ENCODE measurements around the gene RBM20. TPM values are rescaled to one million over a fixed set of nuclear protein-coding genes. Genes with fewer than 3 reads are reported as not detected.

RBM20 gene
- polyA plus RNA-seq, 2 of the 4 experiments (the other 2 are of a cell fraction) = 1.5 to 1.8 TPM

DNA sequence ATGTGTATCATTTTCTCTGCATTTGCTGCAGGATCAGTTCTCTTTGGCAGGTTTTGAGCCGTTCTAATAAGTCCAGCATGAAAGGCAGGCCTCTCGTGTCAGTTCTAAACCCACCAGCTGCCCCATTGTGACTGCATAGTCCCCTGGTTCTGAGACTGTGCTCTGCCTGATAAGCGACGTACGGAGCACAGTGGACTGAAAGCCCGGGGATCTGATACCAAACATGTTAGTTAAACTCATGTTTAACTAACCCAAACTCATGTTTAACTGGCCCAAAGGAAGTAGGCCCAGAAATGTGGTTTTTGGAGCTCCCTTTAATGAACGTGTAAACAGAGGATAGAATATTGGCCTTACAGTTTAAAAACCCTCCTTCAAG, 129.5 kb downstream of the RBM20 start:
- ATAC-seq (no peak), DNase-seq (ENCODE audit: low read depth in 1 of 2, low spot score in 1 of 2) (no peak), FAIRE-seq (no peak)
- TF ChIP-seq, protein P1, sequence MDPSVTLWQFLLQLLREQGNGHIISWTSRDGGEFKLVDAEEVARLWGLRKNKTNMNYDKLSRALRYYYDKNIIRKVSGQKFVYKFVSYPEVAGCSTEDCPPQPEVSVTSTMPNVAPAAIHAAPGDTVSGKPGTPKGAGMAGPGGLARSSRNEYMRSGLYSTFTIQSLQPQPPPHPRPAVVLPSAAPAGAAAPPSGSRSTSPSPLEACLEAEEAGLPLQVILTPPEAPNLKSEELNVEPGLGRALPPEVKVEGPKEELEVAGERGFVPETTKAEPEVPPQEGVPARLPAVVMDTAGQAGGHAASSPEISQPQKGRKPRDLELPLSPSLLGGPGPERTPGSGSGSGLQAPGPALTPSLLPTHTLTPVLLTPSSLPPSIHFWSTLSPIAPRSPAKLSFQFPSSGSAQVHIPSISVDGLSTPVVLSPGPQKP (IDR thresholded peaks at IDR 0.05; ENCODE audit: low read depth, low read length) = no peak
- TF ChIP-seq FOXS1 (CRISPR knock-in tag; IDR thresholded peaks at IDR 0.05) = no peak
- TF ChIP-seq EHF (CRISPR knock-in tag; IDR thresholded peaks at IDR 0.05) = no peak
- no peak for TF ChIP-seq NPAS2 (CRISPR knock-in tag; IDR thresholded peaks at IDR 0.05; ENCODE audit: borderline replicate concordance)
- TF ChIP-seq MAFK (IDR thresholded peaks at IDR 0.05; ENCODE audit: partially characterized antibody) = no peak
- no peak for TF ChIP-seq KDM1A (IDR thresholded peaks at IDR 0.05; ENCODE audit: low read depth)
- no peak for TF ChIP-seq ZSCAN20 (CRISPR knock-in tag; IDR thresholded peaks at IDR 0.05)
- no peak for TF ChIP-seq CHD4 (IDR thresholded peaks at IDR 0.05; ENCODE audit: borderline replicate concordance)
- TF ChIP-seq, protein P2, sequence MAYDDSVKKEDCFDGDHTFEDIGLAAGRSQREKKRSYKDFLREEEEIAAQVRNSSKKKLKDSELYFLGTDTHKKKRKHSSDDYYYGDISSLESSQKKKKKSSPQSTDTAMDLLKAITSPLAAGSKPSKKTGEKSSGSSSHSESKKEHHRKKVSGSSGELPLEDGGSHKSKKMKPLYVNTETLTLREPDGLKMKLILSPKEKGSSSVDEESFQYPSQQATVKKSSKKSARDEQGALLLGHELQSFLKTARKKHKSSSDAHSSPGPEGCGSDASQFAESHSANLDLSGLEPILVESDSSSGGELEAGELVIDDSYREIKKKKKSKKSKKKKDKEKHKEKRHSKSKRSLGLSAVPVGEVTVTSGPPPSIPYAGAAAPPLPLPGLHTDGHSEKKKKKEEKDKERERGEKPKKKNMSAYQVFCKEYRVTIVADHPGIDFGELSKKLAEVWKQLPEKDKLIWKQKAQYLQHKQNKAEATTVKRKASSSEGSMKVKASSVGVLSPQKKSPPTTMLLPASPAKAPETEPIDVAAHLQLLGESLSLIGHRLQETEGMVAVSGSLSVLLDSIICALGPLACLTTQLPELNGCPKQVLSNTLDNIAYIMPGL (CRISPR knock-in tag; IDR thresholded peaks at IDR 0.05; ENCODE audit: borderline replicate concordance) = no peak
- TF ChIP-seq, protein P3, sequence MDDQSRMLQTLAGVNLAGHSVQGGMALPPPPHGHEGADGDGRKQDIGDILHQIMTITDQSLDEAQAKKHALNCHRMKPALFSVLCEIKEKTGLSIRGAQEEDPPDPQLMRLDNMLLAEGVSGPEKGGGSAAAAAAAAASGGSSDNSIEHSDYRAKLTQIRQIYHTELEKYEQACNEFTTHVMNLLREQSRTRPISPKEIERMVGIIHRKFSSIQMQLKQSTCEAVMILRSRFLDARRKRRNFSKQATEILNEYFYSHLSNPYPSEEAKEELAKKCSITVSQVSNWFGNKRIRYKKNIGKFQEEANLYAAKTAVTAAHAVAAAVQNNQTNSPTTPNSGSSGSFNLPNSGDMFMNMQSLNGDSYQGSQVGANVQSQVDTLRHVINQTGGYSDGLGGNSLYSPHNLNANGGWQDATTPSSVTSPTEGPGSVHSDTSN (IDR thresholded peaks at IDR 0.05) = no peak
- TF ChIP-seq RAD21 (conservative IDR thresholded peaks at IDR 0.05 in 1 of 2, IDR thresholded peaks at IDR 0.05 in 1 of 2) = no peak
- TF ChIP-seq RCOR1 (IDR thresholded peaks at IDR 0.05; ENCODE audit: low read depth, low read length) = no peak
- TF ChIP-seq RNF2 (IDR thresholded peaks at IDR 0.05; ENCODE audit: borderline replicate concordance, low read depth) = no peak
- TF ChIP-seq NFE2L2 (conservative IDR thresholded peaks at IDR 0.05; ENCODE audit: low read length) = no peak
- TF ChIP-seq CEBPB (IDR thresholded peaks at IDR 0.05) = no peak
- no peak for TF ChIP-seq CBX8 (IDR thresholded peaks at IDR 0.05)
- TF ChIP-seq EHMT2 (IDR thresholded peaks at IDR 0.05; ENCODE audit: low read depth) = no peak
- TF ChIP-seq HDAC2 (IDR thresholded peaks at IDR 0.05) = no peak
- TF ChIP-seq JUN (IDR thresholded peaks at IDR 0.05) = no peak
- Histone ChIP-seq H3K27ac (peak overlapping the region in 1 of 2 experiments; percentile 3; a peak in 1 of 6 replicates), H3K9me3 (no peaks in the 10 kb centered on the region), H3K4me3 (no peak overlapping the region), H3K4me1 (peaks cover 23% of the 10 kb centered on the region), H3K4me2 (peak overlapping the region; percentile 52; the same call in 2 of the 3 replicates)
- ChIA-PET CTCF (interaction anchor here (1.1 to 1.3 kb wide), 3 partner anchors 9 to 302 kb away, joined by 3 to 5 read pairs (median 3); no protein-coding TSS in a partner anchor), POLR2A (no interaction called here)
- 79% methylated on average over 7 of the region's 7 CpGs for WGBS (ENCODE audit: missing lambda C conversion rate)

DNA sequence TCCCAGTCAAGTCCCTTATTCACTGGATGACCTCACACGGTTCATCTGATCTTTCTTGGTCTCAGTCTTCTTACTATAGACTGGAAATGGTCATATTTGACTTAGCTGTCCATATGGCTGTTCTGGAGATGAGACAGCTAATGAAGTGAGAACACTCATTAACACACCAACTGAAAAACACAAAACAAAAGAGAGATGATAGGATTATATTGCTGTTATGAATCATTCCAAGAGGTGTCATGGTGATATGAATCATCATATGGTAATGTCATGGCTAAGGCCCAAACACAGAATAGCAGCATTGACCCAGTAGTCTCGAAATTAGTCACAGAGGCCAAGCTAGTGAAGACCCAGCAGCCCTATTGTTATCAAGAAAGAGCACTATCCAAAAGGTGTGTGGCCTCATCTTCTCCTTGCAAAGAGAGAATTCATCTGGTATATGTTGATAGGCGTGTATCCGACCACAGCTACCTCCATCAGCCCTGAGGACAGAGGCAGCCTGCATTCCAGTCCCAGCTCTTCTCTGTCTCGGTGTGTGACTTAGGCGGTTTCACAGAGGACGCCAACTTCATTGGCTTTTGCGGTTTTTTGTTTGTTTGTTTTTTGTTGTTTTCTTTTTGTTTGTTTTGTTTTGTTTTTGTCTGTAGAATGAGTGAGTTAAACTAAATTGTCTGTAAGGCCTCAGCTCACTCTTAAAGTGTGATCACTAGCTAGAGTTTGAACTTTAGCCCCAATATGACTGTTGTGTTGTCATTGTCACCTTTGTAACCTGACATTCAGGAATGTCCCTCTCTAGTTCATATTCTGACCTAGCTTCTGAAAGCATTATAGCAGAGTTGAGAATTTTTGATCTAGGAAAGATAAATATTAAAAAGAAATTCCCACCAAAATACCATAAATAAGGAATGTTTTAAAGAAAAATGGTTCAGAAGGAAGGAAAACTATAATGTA, 130.2 kb downstream of the RBM20 start:
- peak; percentile 83 to 90 for ATAC-seq
- POLR2A ChIA-PET = no interaction called here
- Histone ChIP-seq H3K4me2 (peak overlapping the region; percentile 52), H3K27ac (peak overlapping the region; percentile 8 to 44; a peak in 4 of 6 replicates), H3K4me3 (no peak overlapping the region), H3K9me3 (no peaks in the 10 kb centered on the region), H3K4me1 (peaks cover 23% of the 10 kb centered on the region)
- CTCF ChIA-PET = interaction anchor here (0.6 to 1.3 kb wide), 4 partner anchors 8 to 302 kb away, joined by 3 to 5 read pairs (median 3); no protein-coding TSS in a partner anchor
- no peak for FAIRE-seq
- TF ChIP-seq JUNB (IDR thresholded peaks at IDR 0.05) (peak; percentile 49; the same call in 1 of the 2 replicates), FOSL2 (IDR thresholded peaks at IDR 0.05) (peak; percentile 63), FOSL2 (CRISPR knock-in tag; IDR thresholded peaks at IDR 0.05) (peak; percentile 78)
- TF ChIP-seq, protein P2 (CRISPR knock-in tag; IDR thresholded peaks at IDR 0.05; ENCODE audit: borderline replicate concordance) = no peak
- DNase-seq (ENCODE audit: low read depth in 1 of 2, low spot score in 1 of 2) = peak; percentile 52 to 71
- WGBS (ENCODE audit: missing lambda C conversion rate) = 72% methylated on average over 8 of the region's 8 CpGs

Measured in A549 (cell line).